Panc1 (cell line): Measurements from ENCODE around the gene RABGGTA. TPM values are rescaled to one million over a fixed set of nuclear protein-coding genes. Genes with fewer than 3 reads are reported as not detected.
A peak's percentile ranks its signal among the peaks of the same experiment; 100 is the strongest.

Experiments
- ATAC-seq: fragments of 200-7000 bp; cut with Tn5 transposase; 2 replicates; pipeline ENCODE4 v1.9.1; 2020; ENCODE audit warnings: mild to moderate bottlenecking, moderate library complexity
- BruUV-seq: library from RNA; stranded (reverse); fragments of 400-500 nt; replicated peaks from 2 replicates; lab custom pipeline; 2021; lab: Mats Ljungman, UMichigan
- CTCF ChIA-PET: fragments of 300-600 bp; sonication (Branson Sonifier 250); formaldehyde crosslinking; loops from one replicate; lab custom pipeline; 2022; ENCODE audit warnings: antibody characterized with exemption; lab: Charles Lee
- POLR2A ChIA-PET: fragments of 300-600 bp; sonication (Branson Sonifier 250); formaldehyde crosslinking; loops from one replicate; lab custom pipeline; 2022; ENCODE audit warnings: antibody characterized with exemption; lab: Charles Lee
- DNase-seq: peaks from one replicate; pipeline ENCODE4 v3.0.0-alpha.2; 2010; ENCODE audit warnings: low read depth, low spot score
- H3K27ac ChIP-seq: 2 replicates; pipeline ENCODE4 v1.5.1; 2011; ENCODE audit warnings: mild to moderate bottlenecking, low read length, inconsistent platforms
- H3K27me3 ChIP-seq: fragments of 200-500 bp; sonication (Bioruptor generic); 2 replicates; pipeline ENCODE4 v1.6.0; 2014; ENCODE audit warnings: low read length, inconsistent platforms; ENCODE audit not compliant: control insufficient read depth, insufficient read depth
- H3K36me3 ChIP-seq: fragments of 200-500 bp; sonication (Bioruptor generic); 2 replicates; pipeline ENCODE4 v1.5.1; 2014; ENCODE audit warnings: inconsistent platforms, mild to moderate bottlenecking, low read length, moderate library complexity; ENCODE audit not compliant: control insufficient read depth, insufficient read depth
- H3K4me1 ChIP-seq: 2 replicates; pipeline ENCODE4 v1.5.1; 2011; ENCODE audit warnings: inconsistent platforms, mild to moderate bottlenecking, low read length, moderate library complexity; ENCODE audit not compliant: control insufficient read depth, insufficient read depth
- H3K4me3 ChIP-seq, 2 experiments: 2 replicates each; pipeline ENCODE4 v1.5.1; 2011 to 2012; ENCODE audit warnings: low read depth in 2 of 2, low read length in 2 of 2, mild to moderate bottlenecking in 2 of 2, inconsistent platforms in 1 of 2, moderate library complexity in 1 of 2
- H3K9me3 ChIP-seq: fragments of 200-500 bp; sonication (Bioruptor generic); 2 replicates; pipeline ENCODE4 v1.5.1; 2014; ENCODE audit warnings: low read depth, mild to moderate bottlenecking, inconsistent platforms, low read length, moderate library complexity; ENCODE audit not compliant: control insufficient read depth, insufficient read depth
- CTCF ChIP-seq: fragments of 450-650 bp; IDR thresholded peaks from 2 replicates; pipeline ENCODE4 v1.5.1; 2017; ENCODE audit warnings: mild to moderate bottlenecking
- POLR2AphosphoS5 ChIP-seq: IDR thresholded peaks from 2 replicates; pipeline ENCODE4 v1.6.1; 2012; ENCODE audit warnings: mild to moderate bottlenecking, low read depth, low read length, moderate library complexity
- REST ChIP-seq, 2 experiments: IDR thresholded peaks; 2 replicates each; pipeline ENCODE4 v1.6.1; 2011 to 2012; ENCODE audit warnings: low read depth in 2 of 2, control low read depth in 1 of 2, low read length in 1 of 2, mild to moderate bottlenecking in 1 of 2, moderate library complexity in 1 of 2; ENCODE audit not compliant: insufficient read depth in 1 of 2
- SIN3A ChIP-seq: IDR thresholded peaks from 2 replicates; pipeline ENCODE4 v1.6.1; 2012; ENCODE audit warnings: low read depth, mild to moderate bottlenecking, low read length, moderate library complexity, borderline replicate concordance; ENCODE audit not compliant: insufficient read depth
- TCF7L2 ChIP-seq: IDR thresholded peaks from 2 replicates; pipeline ENCODE4 v1.6.1; 2011; ENCODE audit warnings: mild to moderate bottlenecking, low read depth, low read length, inconsistent platforms
- in situ Hi-C: cut with HindIII; loops from 2 replicates; pipeline ENCODE4 v1.10.0; 2016; ENCODE audit warnings: low sequenced_read_pairs, low pct_unique_long_range_greater_than_20kb
- intact Hi-C: fragments of 100-400 bp; cut with micrococcal nuclease; formaldehyde crosslinking; loops from one replicate; pipeline ENCODE4 v1.10.0; 2022; ENCODE audit not compliant: unreplicated experiment
- total RNA-seq: library from RNA; stranded (reverse); gene quantifications from one replicate; pipeline ENCODE4 v1.2.1, GENCODE V29; 2021; ENCODE audit not compliant: unreplicated experiment

The RABGGTA gene
- total RNA-seq, 1 experiment from 2014 or later = 30.9 TPM

- TF ChIP-seq REST (IDR thresholded peaks at IDR 0.05; ENCODE audit: insufficient read depth in 1 of 2, low read depth in 2 of 2, low read length in 1 of 2) = no peak
- TF ChIP-seq CTCF = no peak
- no peak for TF ChIP-seq TCF7L2
- no peak for TF ChIP-seq SIN3A
- no peak for TF ChIP-seq POLR2AphosphoS5
- H3K36me3 ChIP-seq = peaks cover 9% of the 10 kb centered on the region; the same call in 1 of the 2 replicates
- ATAC-seq = no peak
- H3K27ac ChIP-seq = peak overlapping the region; percentile 77
- peak overlapping the region; percentile 89 to 92 for H3K4me3 ChIP-seq
- no TSS peak for BruUV-seq
- intact Hi-C loops = no loop called here
- POLR2A ChIA-PET = interaction anchor here (0.6 to 0.7 kb wide), 3 partner anchors 53 to 58 kb away, joined by 3 to 4 read pairs (median 3); partner anchors contain the start of gene TINF2
- CTCF ChIA-PET = interaction anchor here (0.6 kb wide), 1 partner anchor 69 kb away, joined by 12 read pairs; no protein-coding TSS in a partner anchor
- no peaks in the 10 kb centered on the region for H3K9me3 ChIP-seq
- in situ Hi-C loops = no loop called here
- peaks cover 7% of the 10 kb centered on the region; the same call in 1 of the 2 replicates for H3K4me1 ChIP-seq
- no peaks in the 10 kb centered on the region for H3K27me3 ChIP-seq
- no peak for DNase-seq
These were observed 29.1 kb upstream of the RABGGTA start for GRCh38 chr14:24300326-24300980.

- BruUV-seq = TSS peak; percentile 70
- H3K4me1 ChIP-seq = peaks cover 7% of the 10 kb centered on the region; the same call in 1 of the 2 replicates
- in situ Hi-C loops (no loop called here), intact Hi-C loops (no loop called here)
- H3K27me3 ChIP-seq = no peaks in the 10 kb centered on the region
- DNase-seq = peak; percentile 46
- peaks cover 9% of the 10 kb centered on the region; the same call in 1 of the 2 replicates for H3K36me3 ChIP-seq
- H3K4me3 ChIP-seq = peak within 1 kb of the TSS; percentile 89 to 92
- peak; percentile 87 for ATAC-seq
- ChIA-PET POLR2A (interaction anchor here (0.6 to 0.7 kb wide), 3 partner anchors 52 to 1430 kb away, joined by 3 to 10 read pairs (median 4); partner anchors contain the start of gene TINF2), CTCF (interaction anchor here (0.5 to 1.6 kb wide), 3 partner anchors 44 to 84 kb away, joined by 3 to 6 read pairs (median 3); partner anchors contain the start of genes MDP1 and TINF2)
- H3K9me3 ChIP-seq = no peaks in the 10 kb centered on the region
- TF ChIP-seq CTCF (no peak), REST (IDR thresholded peaks at IDR 0.05; ENCODE audit: insufficient read depth in 1 of 2, low read depth in 2 of 2, low read length in 1 of 2) (no peak), POLR2AphosphoS5 (peak; percentile 75), SIN3A (peak; percentile 95; the same call in 1 of the 2 replicates), TCF7L2 (no peak)
- peak within 1 kb of the TSS; percentile 77 for H3K27ac ChIP-seq
These were observed 28.1 kb upstream of the RABGGTA start, which contains the start of the genes DHRS1 and NOP9 for GRCh38 chr14:24299255-24300191. TSS of gene DHRS1 (minus strand) at chr14:24299780. CDS start at chr14:24299106, 674 bp downstream. TSS of gene NOP9 (plus strand) at chr14:24299850. CDS start at chr14:24299955, 105 bp downstream.
